Measurements from ENCODE around the gene TMEM120B.
A peak's percentile ranks its signal among the peaks of the same experiment; 100 is the strongest.

TMEM120B gene

GRCh38 chr12:121805171-121806008 lies 92.8 kb downstream of the TMEM120B start:
- TF ChIP-seq, protein P1, sequence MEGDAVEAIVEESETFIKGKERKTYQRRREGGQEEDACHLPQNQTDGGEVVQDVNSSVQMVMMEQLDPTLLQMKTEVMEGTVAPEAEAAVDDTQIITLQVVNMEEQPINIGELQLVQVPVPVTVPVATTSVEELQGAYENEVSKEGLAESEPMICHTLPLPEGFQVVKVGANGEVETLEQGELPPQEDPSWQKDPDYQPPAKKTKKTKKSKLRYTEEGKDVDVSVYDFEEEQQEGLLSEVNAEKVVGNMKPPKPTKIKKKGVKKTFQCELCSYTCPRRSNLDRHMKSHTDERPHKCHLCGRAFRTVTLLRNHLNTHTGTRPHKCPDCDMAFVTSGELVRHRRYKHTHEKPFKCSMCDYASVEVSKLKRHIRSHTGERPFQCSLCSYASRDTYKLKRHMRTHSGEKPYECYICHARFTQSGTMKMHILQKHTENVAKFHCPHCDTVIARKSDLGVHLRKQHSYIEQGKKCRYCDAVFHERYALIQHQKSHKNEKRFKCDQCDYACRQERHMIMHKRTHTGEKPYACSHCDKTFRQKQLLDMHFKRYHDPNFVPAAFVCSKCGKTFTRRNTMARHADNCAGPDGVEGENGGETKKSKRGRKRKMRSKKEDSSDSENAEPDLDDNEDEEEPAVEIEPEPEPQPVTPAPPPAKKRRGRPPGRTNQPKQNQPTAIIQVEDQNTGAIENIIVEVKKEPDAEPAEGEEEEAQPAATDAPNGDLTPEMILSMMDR (IDR thresholded peaks at IDR 0.05) = no peak
- no peak for TF ChIP-seq ZFX (IDR thresholded peaks at IDR 0.05; ENCODE audit: borderline replicate concordance)
- peak overlapping the region; percentile 100 for H3K27ac ChIP-seq

DNA sequence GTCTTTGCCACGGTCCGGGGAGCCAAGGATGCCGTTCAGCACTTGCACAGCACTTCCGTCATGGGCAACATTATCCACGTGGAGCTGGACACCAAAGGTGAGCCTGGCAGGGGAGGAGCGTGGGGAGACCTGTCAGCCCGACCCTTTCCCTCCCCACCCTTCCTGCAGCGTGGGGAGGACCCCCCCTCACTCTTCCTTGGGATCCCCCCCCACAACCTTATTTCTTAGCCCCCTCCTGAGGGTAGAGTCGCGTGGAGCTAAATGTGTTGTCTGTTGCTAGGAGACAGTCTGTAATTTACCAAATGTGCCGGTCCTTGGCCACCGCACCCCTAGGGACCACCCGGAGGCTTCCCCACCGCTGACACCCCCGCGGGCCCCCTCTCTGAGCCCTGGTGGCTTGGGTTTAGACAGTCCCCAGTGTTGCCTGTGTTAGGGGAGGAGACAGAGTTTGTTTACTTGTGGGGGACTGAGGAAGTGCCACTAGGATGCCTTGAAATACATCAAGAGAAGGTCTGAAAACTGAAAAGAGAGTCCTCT lies 93.5 kb downstream of the TMEM120B start:
- TF ChIP-seq, protein P1 (IDR thresholded peaks at IDR 0.05) = no peak
- TF ChIP-seq ZFX (IDR thresholded peaks at IDR 0.05; ENCODE audit: borderline replicate concordance) = no peak
- peak overlapping the region; percentile 100 for H3K27ac ChIP-seq

GRCh38 chr12:121806546-121807423 lies 94.2 kb downstream of the TMEM120B start:
- H3K27ac ChIP-seq = peak overlapping the region; percentile 100
- TF ChIP-seq, protein P1 (IDR thresholded peaks at IDR 0.05) = no peak
- TF ChIP-seq ZFX (IDR thresholded peaks at IDR 0.05; ENCODE audit: borderline replicate concordance) = no peak

- H3K27ac ChIP-seq = peak overlapping the region; percentile 100
These were observed 95.2 kb downstream of the TMEM120B start for GRCh38 chr12:121807642-121808347.

GRCh38 chr12:121808623-121809022 lies 96.1 kb downstream of the TMEM120B start:
- peak overlapping the region; percentile 100 for H3K27ac ChIP-seq

More at GRCh38 chr12:121807642-121808347, 95.2 kb downstream of the TMEM120B start:
- no peak for TF ChIP-seq ZFX (IDR thresholded peaks at IDR 0.05; ENCODE audit: borderline replicate concordance)
- TF ChIP-seq, protein P1 (IDR thresholded peaks at IDR 0.05) = no peak

DNA sequence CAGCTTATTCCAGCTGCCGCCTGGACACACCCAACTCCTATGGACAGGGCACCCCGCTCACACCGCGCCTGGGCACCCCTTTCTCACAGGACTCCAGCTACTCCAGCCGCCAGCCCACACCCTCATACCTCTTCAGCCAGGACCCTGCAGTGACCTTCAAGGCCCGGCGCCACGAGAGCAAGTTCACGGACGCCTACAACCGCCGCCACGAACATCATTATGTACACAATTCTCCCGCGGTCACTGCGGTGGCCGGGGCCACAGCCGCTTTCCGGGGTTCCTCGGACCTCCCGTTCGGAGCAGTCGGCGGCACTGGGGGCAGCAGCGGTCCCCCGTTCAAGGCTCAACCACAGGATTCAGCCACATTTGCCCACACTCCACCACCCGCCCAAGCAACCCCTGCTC lies 97.2 kb downstream of the TMEM120B start:
- no peak for TF ChIP-seq ZFX (IDR thresholded peaks at IDR 0.05; ENCODE audit: borderline replicate concordance)
- TF ChIP-seq, protein P1 (IDR thresholded peaks at IDR 0.05) = no peak

More at GRCh38 chr12:121808623-121809022, 96.1 kb downstream of the TMEM120B start:
- TF ChIP-seq, protein P1 (IDR thresholded peaks at IDR 0.05) = no peak
- TF ChIP-seq ZFX (IDR thresholded peaks at IDR 0.05; ENCODE audit: borderline replicate concordance) = no peak

More for the DNA sequence above, 97.2 kb downstream of the TMEM120B start:
- H3K27ac ChIP-seq = peak overlapping the region; percentile 100

Measured in 22Rv1 (cell line).